DMS114 treated with DMSO at 0.1 percent for 48 hours (cell line): Measurements from ENCODE around the gene GMPR.

Source experiments
- DNase-seq: peaks from one replicate; lab custom pipeline; 2025; ENCODE audit not compliant: unreplicated experiment; lab: John Stamatoyannopoulos, UW

GMPR gene

DNA sequence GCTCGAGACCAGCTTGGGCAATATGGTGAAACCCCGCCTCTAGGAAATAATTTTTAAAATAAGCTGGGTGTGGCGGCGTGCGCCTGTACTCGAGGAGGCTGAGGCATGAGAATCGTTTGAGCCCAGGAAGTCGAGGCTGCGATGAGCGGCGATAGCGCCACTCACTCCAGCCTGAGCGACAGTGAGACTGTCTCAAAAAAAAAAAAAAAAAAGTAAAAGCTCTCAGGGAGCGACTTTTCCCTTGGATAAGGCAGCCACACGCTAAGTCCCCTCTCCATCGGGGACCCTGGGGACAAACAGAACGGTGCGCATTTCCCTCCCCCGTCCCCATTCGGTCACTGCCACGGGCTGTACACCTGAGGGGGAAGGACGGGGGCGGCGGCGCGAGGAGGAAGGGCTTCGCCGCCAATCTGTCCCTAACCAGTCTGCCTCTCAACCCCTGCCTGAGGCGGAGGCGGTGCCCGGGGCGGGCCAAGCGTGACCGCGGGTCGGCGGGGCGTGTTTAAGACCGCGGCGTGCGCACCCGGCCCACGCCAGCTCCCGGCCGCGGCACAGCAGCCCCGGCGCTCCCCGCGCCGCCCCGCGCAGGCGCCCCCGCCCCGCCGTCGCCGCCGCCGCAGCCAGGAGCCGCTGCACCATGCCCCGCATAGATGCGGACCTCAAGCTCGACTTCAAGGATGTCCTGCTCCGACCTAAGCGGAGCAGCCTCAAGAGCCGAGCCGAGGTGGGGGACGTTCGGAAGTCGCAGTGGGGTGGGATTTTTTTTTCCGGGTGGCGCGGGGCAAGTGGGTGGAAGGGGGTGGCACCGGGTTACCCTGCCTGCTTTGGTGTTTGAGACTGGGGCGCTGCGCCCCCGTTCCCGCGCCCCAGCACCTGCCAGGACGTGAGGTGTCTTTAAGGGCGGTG, at the start of gene GMPR:
TSS of gene GMPR (plus strand) at position 531 of the 906 bp plus-strand sequence. CDS start at position 638, 107 bp downstream.
- no peak for DNase-seq

DNA sequence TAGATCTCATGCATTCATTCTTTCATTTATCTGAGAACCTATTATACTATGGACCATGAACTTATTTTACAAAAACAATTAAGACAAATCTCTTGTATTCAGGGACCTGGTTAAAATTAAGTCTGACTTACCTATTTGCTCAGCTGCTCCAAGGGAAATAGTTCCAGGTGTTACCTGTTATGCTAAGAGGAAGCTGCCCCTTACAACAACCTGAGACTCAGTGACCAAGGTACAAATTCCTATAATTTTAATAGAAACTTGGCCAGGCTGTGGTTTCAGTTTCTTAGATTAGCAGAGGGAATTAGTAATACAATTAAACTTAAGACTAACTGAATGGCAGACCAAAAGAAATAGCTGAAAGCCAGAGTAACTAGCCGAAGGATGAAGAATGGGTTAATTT, 48.2 kb upstream of the GMPR start:
- no peak for DNase-seq

DNA sequence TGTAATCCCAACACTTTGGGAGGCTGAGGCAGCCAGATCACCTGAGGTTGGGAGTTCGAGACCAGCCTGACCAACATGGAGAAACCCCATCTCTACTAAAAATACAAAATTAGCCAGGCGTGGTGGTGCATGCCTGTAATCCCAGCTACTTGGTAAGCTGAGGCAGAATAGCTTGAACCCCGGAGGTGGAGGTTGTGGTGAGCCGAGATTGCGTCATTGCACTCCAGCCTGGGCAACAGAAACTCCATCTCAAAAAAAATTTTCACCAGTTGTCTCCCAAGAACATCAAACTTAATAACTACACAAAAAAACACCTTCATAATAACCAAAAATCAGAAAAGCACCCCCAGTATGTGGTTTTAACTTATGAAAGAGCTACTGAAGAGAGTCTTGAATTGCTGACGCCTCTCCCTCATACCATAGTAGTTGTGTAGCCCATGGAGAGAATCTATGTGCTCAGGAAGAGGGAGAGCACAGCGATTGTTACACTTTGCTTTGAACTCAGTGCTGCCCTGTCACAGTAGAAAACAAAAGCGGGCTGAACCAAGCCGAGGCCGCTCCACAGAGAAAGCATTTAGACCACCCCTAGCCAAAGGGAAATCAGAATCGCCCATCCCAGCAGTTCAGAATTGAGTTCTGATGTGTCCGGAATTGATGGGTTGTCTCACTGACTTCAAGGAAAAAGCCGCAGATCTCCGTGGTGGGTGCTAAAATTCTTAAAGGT, 42.0 kb upstream of the GMPR start:
- no peak for DNase-seq

DNA sequence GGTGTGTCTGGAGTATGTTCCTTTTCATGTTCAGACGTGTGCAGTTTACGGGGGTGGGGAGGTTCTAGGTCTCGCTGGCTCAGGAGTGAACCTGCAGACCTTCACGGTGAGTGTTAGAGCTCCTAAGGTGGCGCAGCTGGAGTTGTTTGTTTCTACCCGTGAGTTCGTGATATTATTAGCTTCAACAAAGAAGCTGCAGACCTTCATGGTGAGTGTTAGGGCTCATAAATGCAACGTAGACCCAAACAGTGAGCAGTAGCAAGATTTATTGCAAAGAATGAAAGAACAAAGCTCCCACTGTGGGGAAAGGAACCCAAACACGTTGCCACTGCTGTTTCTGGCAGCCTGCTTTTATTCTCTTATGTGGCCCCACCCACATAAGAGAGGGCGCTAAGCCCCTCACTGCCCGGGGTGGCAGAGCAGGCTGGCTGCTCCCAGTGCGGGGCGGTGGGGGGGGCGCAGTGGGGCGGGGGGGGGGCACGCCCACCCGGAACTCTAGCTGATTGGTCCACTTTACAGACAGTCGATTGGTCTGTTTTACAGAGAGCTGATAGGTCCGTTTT, 41.3 kb upstream of the GMPR start:
- DNase-seq, result no peak

DNA sequence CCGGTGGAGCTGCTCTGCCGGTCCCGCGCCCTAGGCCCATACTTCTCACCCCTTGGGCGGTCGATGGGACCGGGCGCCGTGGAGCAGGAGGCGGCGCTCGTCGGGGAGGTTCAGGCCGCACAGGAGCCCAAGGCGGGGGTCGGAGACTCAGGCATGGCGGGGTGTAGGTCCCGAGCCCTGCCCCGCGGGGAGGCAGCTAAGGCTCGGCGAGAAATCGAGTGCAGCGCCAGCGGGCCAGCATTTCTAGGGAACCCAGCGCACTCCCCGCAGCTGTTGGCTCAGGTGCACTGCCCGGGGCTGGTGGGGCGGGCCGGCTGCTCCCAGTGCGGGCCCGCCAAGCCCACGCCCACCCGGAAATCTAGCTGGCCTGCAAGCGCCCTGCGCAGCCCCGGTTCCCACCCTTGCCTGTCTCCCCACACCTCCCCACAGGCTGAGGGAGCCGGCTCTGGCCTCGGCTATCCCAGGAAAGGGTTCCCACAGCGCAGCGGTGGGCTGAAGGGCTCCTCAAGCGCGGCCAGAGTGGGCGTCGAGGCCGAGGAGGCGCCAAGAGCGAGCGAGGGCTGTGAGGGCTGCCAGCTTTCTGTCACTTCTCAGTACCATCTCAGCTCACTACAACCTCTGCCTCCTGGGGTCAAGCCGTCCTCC, 40.2 kb upstream of the GMPR start:
- no peak for DNase-seq

DNA sequence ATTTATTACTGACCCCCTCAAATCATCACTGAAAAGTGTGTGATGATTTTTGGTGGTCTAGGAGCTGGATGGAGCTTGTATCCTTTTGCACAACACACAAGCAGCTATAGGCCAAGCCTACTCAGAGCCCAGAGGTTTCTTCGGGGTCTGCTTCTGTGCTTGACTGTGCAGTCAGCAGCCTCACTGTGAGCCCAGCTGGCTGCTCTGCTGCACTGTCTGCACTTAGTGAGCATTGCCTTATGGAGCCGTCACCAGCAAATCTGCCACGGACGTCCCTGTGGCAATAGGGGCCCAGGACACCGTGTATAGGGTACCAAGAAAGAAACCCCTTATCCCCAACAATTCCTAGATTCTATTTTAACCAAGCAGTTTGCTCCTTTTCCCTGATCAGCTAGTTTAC, 38.6 kb upstream of the GMPR start:
- no peak for DNase-seq

DNA sequence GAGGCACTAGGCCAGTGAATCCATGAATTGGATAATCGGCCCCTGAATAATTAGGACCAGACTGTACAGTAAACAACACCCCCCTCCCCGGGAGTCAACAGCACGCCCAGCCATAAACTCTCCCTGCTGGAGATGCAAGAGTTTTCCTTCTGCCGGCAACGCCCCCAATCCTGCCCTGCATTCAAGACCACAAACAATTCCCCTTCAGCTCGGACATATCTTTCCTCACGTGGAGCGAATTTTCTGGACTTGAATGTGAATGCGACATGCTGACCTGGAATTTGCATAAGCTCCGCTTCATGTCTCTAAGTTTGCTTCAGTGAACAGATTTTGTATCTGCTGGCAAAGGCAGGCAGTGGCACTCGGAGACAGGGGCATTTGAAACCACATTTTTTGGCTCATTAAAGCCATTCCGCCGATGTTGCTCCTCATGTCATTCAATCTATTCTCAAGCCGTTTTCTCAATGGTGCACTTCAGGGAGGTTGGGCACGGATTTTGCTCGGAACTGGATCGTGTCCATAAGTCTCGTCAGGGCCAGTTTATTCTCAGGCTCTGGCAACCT, 38.0 kb upstream of the GMPR start:
- no peak for DNase-seq

DNA sequence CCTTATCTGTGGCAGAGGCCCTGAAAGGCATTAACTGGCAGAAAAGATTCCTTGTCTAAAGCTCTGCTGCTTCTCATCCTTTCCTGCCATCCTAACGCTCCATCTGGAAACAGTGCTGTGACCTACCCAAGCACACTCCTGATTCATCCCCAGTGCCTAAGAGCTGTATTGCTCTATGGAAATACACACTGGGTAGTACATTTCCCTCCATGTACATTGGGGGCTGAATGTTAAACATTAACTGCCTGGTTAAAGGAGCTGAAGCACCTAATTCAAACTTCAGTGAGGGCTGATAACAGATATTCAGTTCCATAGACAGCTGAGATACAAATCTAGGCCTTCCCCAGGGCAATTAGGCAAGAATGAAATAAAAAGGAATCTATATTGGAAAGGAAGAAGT, 36.7 kb upstream of the GMPR start:
- no peak for DNase-seq

DNA sequence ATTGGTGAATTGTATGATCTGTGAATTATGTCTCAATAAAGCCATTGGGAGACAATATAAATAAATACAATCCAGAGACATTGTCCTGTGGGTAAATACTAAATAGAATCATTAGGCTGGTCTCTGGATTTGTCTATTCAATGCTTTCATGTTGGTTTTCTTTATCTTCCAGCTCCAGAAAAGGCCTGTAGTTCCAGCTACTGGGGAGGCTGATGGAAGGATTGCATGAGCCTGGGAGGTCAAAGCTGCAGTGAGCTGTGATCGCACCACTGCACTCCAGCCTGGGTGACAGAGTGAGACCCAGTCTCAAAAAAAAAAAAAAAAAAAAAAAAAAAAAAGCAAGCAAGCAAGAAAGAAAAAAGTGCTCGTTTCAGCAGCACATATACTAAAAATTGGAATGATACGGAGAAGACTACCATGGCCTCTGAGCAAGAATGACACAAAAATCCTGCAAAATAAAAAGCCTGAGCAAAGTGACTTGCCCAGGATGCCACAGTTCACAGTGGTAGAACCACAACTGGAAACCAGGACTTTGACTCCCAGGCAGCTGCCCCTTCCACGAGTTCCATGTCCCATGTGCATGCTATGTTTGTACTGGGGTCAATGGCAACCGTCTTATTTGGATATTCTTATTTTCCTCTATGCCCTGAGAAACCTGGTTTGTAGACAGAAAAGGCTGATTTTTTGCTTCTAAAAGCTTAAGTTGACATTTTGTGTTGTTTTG, 33.6 kb upstream of the GMPR start:
- DNase-seq, result no peak

DNA sequence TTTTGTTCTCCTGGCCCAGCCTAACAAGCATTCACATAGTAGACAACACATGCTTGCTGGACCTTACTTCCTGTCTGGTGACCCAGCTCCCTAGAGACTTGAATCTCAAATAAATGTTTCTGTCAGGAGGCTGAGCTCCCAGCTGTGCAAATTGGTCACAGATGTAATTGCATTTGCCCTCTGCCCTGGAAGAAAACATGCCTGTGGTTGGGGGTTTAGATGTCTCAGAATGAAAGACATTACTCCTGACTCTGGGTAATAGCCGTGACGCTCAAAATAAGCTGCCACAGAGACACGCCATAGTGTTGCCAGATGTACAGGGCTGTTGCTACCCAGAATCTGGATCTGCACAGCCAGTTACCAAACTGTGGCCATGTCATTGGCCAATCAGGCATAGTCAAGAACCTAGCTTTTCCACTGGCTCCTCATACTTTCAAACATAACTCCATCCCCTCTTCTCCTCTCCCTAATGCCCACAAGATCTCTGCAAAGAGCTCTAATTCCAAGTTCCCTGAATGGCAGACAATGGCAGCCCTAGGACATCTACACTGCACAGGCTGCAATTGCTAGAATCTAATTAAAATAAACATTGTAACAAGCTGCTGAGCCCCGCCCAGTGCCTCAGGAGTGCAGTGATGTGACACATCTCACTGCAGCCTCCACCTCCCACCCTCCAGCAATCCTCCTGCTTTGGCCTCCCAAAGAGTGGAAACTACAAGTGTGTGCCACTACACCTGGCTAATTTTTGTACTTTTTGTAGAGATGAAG, 32.8 kb upstream of the GMPR start:
- no peak for DNase-seq

DNA sequence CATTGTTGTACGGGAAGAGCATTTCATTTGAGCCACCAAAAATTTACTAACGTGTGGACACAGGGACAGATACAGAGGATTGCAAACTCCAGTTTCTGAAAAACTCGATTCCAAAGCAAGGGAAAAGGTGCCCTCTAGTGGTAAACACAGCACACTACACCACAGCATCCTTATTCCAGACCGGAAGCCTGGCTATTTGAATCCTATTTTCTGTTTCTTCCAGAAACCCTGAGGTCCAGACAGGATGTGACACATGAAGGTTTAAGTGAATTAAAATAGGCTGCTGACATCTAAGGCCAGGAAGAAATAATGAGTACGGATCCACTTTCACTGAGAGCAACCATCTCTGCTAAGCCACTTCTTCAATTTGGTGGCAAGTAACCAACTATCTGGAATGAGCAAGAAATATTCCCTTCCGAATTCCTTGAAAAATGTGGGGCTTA, 31.8 kb upstream of the GMPR start:
- peak; percentile 84 for DNase-seq

DNA sequence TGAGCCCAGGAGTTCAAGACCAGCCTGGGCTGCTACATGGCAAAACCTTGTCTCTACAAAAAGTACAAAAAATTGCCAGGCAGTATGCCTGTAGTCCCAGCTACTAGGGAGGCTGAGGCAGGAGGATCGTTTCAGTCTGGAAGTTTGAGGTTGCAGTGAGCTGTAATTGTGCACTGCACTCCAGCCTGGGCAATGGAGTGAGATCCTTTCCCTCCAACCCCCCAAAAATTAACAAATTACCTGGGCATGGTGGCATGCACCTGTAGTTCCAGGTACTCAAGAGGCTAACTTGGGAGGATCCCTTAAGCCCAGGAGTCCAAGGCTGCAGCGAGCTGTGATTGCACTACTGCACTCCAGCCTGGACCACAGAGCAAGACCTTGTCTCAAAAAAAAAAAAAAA, 29.4 kb upstream of the GMPR start:
- DNase-seq, result no peak

DNA sequence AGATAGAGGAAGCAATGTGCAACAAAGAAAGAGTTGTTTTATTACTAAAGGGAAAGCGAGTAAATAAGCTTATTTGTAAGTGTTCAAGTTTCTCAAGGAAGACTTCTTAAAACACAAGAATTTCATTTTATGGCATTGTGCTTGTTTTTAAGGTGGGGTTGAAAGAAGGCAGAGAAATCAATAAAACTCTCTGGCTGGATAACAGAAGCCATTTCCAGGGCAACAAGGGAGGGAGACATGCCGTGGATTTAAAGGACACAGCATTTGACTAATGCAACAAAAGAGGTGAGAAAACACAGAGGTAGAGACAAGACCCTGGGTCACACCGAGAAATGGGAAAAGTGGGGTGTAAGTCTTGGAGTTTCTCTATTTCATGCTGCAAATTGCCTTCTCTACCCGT, 28.8 kb upstream of the GMPR start:
- DNase-seq, result no peak

DNA sequence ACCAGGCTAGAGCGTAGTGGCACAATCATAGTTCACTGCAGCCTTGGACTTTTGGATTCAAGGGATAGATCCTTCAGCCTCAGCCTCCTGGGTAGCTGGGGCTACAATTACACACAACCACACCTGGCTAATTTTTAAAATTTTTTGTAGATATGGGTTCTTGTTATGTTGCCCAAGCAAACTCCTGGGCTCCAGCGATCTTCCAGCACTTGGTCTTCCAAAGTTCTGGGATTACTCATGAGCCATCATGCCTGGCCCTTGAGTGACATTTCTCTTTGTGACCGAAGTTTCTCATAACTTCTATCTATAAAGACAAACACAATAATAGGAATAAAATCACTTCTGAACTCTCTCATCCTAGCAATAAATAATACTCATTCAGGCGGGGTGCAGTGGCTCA, 26.1 kb upstream of the GMPR start:
- no peak for DNase-seq

DNA sequence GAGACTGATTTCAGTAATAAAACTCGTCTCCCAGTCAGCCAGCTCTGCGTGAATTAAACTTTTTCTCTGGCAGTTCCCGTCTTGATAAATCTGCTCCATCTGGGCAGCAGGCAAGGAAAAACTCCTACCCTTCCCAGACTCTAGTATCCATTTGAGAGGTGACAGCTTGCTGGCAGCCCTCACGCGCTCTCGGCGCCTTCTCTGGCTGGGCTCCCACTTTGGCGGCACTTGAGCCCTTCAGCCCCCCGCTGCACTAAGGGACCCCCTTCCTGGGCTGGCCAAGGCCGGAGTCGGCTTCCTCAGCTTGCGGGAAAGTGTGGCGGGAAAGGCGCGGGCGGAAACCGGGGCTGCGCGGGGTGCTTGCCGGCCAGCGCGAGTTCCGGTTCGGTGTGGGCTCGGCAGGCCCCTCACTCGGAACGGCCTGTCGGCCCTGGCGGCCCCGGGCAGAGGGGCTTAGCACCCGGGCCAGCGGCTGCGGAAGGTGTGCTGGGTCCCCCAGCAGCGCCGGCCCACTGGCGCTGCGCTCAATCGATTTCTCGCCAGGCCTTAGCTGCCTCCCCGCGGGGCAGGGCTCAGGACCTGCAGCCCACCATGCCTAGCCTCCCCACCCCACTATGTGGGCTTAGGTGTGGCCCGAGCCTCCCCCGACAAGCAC, 21.8 kb upstream of the GMPR start:
- no peak for DNase-seq

DNA sequence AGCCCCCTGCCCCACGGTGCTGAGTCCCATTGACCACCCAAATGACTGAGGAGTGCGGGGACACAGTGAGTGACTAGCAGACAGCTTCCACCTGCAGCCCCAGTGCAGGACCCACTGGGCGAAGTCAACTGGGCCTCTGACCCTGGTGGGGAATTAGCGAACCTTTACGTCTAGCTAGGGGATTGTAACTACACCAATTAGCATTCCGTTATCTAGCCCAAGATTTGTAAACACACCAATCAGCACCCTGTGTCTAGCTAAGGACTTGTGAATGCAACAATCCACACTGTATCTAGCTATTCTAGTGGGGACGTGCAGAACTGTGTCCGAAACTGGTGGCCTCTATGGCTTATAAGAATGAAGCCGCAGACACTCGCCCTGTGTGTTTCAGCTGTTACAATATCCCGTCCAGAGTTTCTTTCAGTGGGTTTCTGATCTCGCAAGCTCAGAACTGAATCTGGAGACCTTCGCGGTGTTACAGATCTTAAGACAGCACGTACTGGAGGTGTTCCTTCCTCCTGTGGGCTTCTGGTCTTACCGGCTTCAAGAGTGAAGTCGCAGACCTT, 21.1 kb upstream of the GMPR start:
- DNase-seq, result no peak

DNA sequence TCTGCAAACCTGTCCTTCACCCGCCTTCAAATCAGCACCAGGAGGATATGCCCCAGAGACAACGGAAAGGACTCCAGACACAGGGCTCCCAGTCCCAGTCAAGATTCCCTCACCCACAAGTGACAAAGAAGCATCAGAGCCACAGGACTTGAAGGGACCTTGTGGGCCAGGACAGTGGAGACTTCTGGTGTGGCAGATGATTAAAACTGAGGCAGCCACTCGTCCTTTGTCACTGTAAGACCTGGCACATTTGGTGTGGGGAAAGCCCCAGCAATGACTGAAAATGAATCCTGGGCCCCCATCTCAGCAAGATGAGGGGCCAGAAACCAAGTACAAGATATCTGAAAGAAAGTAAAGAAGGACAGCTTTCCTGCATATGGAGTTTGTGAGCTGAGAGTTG, 15.6 kb upstream of the GMPR start:
- DNase-seq, result no peak

DNA sequence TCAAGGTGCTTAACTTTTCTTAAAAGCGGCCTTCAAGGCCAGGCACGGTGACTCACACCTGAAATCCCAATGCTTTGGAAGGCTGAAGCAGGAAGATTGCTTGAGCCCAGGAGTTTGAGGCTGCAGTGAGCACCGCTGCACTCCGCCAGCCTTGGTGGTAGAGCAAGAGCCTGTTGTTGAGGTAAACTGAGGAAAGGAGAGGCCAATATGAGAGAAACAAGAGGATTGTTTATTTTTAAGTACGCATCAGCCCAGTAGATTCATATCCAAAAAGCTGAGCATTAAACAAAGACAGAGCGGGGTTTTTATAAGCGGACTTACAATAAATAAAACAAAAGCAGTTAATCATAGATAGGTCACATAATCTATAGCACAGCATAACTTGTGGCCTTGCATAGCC, 15.0 kb upstream of the GMPR start:
- DNase-seq, result no peak

DNA sequence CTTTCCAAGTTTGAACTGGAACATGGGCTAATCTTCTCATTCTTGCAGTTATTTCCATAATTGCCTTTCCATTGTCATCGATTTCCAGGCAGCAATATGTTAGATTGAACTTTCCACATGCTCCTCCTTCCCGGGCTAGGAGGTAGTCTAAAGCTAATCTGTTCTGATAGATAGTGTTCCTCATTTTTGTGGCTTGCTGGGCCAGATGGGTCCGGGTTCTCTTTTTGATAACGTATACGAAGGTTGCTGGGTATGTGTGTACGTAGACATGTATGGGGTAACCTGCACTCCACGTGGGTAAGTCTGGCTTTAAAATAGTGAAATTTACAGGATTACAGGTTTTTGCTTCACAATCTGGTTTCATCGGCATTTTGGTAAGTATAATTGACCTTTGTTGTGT, 14.0 kb upstream of the GMPR start:
- DNase-seq, result no peak
